Adrenal gland (tissue), 12 donors: ENCODE results near the gene GUCY2F. TPM values are rescaled to one million over a fixed set of nuclear protein-coding genes. Genes with fewer than 3 reads are reported as not detected.

Experiments
- DNase-seq, 7 donors: peaks; one replicate each; pipeline ENCODE4 v3.0.0-alpha.2; 2019 to 2020
- H3K27ac ChIP-seq, 5 donors: fragments of 200-600 bp; sonication (generic) in 4 of 5; 1 replicate in 3 of 5; 2 replicates in 2 of 5; pipeline versions ENCODE4 v1.5.1 to v1.8.0; 2016 to 2020; ENCODE audit warnings: mild to moderate bottlenecking in 1 of 5
- H3K27me3 ChIP-seq: fragments of 200-600 bp; 2 replicates; pipeline ENCODE4 v1.8.0; 2021
- H3K36me3 ChIP-seq, 2 donors: fragments of 200-600 bp; replicated peaks in 1 of 2; 1 replicate in 1 of 2; 2 replicates in 1 of 2; pipeline versions ENCODE4 v1.5.1 to v1.8.0; 2018 to 2022
- H3K4me1 ChIP-seq, 2 donors: fragments of 200-600 bp; replicated peaks in 1 of 2; 1 replicate in 1 of 2; 2 replicates in 1 of 2; pipeline versions ENCODE4 v1.5.1 to v1.8.0; 2018 to 2021
- H3K4me3 ChIP-seq, 4 donors: fragments of 200-600 bp; sonication (generic) in 3 of 4; one replicate each; pipeline ENCODE4 v1.5.1; 2016 to 2018
- H3K9me3 ChIP-seq, 3 donors: fragments of 200-600 bp; sonication (generic) in 1 of 3; replicated peaks in 1 of 3; 1 replicate in 2 of 3; 2 replicates in 1 of 3; pipeline versions ENCODE4 v1.5.1 to v1.8.0; 2016 to 2021
- POLR2A ChIP-seq, 2 donors: fragments of 450-650 bp; IDR thresholded peaks; one replicate each; pipeline ENCODE4 v1.6.1; 2017; ENCODE audit warnings: antibody characterized with exemption in 2 of 2, mild to moderate bottlenecking in 2 of 2, moderate library complexity in 1 of 2
- WGBS, 4 donors: extraction: QIAGEN DNeasy Blood & Tissue Kit in 2 of 4; methylation state at CpG; one replicate each; pipeline versions ENCODE4 v1.1.5 to v1.1.7; 2013 to 2017; 5-methylcytosine and 5-hydroxymethylcytosine counted together
- intact Hi-C, 2 donors: fragments of 100-400 bp; cut with DNase I; formaldehyde crosslinking; loops; one replicate each; pipeline versions ENCODE4 v1.14.1 to v1.15.0; 2022 to 2023
- polyA plus RNA-seq, 3 donors: library from polyadenylated mRNA; stranded (reverse); fragments of 200-250 nt in 2 of 3; fragments of 350-450 nt in 1 of 3; fragmentation: Illumina TruSeq in 1 of 3; extraction: RNeasy Lipid Tissue Mini Kit (QIAGEN cat#74804) in 1 of 3; gene quantifications; one replicate each; pipeline ENCODE4 v1.2.3, GENCODE V29; 2013 to 2014
- total RNA-seq, 9 donors: library from RNA; depleted of rRNA in 4 of 9; stranded (reverse); fragments of >200 nt in 4 of 9; fragments of 120-200 nt in 1 of 9; fragmentation: NEBNext Ultra II Directional in 1 of 9; extraction: Animal tissue kit (Norgen Biotek cat#: 25700) in 1 of 9; gene quantifications; one replicate each; pipeline versions ENCODE4 v1.1.0 to v1.2.4, GENCODE V29; 2013 to 2023
- TF ChIP-seq, protein P1 (sequence below), 6 experiments: fragments of 450-650 bp in 4 of 6; fragments of 200-600 bp in 2 of 6; sonication (generic) in 1 of 6; IDR thresholded peaks; 1 replicate in 5 of 6; 2 replicates in 1 of 6; pipeline versions ENCODE4 v1.5.1 to v1.8.0; 2016 to 2021; ENCODE audit warnings: antibody characterized with exemption in 6 of 6, mild to moderate bottlenecking in 2 of 6, moderate library complexity in 1 of 6
- donor health status: healthy with polysubstance abuse.
- donor health status: Bipolar disorder and iron deficiency.
- donor health status: DM: yes; HTN: yes; CAD: no.
- donor health status: DM: no; HTN: no; CAD: no.
- donor health status: DM: no; HTN: no; CAD: no.
- donor health status: DM: yes; HTN: yes; CAD: no.

Gene GUCY2F
- total and polyA plus RNA-seq, 12 donors, result 0.06 TPM; not detected in 11

DNA sequence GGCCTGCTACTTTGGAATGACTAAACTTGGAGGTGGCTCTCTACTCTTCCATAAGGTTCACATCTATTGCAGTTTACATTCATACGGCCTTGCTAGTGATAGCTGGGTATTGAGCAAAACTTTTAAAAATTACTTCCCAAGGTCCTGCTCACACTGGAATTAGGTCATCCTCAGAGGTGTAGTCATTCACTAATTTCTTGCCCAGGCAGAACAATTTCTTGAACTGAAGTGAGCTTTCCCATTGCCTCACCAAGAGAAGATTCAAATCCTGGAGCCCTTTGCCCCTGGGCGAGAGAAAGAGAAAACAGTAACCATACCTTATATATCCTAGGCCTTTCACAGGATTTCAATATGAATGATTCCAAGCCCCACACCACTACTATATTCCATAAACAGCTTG lies 109.2 kb downstream of the GUCY2F start:
- Histone ChIP-seq H3K4me1 (no peaks in the 10 kb centered on the region), H3K27ac (no peak overlapping the region), H3K36me3 (no peaks in the 10 kb centered on the region), H3K4me3 (no peak overlapping the region), H3K9me3 (no peaks in the 10 kb centered on the region), H3K27me3 (peaks cover 8% of the 10 kb centered on the region)
- intact Hi-C loops, result no loop called here
- 67 to 79% (median 71%) methylated on average over 2 of the region's 2 CpGs for WGBS, 4 donors
- DNase-seq, result no peak
- TF ChIP-seq, protein P1, sequence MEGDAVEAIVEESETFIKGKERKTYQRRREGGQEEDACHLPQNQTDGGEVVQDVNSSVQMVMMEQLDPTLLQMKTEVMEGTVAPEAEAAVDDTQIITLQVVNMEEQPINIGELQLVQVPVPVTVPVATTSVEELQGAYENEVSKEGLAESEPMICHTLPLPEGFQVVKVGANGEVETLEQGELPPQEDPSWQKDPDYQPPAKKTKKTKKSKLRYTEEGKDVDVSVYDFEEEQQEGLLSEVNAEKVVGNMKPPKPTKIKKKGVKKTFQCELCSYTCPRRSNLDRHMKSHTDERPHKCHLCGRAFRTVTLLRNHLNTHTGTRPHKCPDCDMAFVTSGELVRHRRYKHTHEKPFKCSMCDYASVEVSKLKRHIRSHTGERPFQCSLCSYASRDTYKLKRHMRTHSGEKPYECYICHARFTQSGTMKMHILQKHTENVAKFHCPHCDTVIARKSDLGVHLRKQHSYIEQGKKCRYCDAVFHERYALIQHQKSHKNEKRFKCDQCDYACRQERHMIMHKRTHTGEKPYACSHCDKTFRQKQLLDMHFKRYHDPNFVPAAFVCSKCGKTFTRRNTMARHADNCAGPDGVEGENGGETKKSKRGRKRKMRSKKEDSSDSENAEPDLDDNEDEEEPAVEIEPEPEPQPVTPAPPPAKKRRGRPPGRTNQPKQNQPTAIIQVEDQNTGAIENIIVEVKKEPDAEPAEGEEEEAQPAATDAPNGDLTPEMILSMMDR (IDR thresholded peaks at IDR 0.05), result no peak
- no peak for TF ChIP-seq POLR2A (IDR thresholded peaks at IDR 0.05)

DNA sequence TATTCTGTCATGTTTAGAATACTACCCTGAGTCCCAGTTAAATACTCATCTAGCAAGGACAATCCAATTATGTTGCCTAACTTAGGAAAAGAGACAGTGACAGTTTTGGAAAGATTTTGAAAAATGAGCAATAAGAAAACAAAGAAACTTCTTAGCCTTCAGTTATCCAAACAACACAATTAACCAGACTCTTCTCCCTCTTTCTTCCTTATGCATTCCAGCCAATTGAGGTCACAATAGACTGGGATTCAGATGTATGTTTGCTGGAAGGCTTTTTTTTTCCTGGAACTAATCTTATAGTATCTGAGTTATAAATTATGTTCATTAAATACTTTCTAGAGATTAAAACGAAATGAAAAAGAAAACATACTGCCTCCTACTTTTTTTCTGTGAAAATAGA lies 109.6 kb downstream of the GUCY2F start:
- no peak overlapping the region for H3K27ac ChIP-seq
- H3K4me3 ChIP-seq, result no peak overlapping the region
- intact Hi-C loops, result no loop called here
- peaks cover 12% of the 10 kb centered on the region for H3K27me3 ChIP-seq
- 8 to 44% (median 14%) methylated on average over 1 of the region's 1 CpG for WGBS, 4 donors
- no peak for TF ChIP-seq POLR2A (IDR thresholded peaks at IDR 0.05)
- no peaks in the 10 kb centered on the region for H3K36me3 ChIP-seq
- no peak for DNase-seq
- no peaks in the 10 kb centered on the region for H3K4me1 ChIP-seq
- no peaks in the 10 kb centered on the region for H3K9me3 ChIP-seq

DNA sequence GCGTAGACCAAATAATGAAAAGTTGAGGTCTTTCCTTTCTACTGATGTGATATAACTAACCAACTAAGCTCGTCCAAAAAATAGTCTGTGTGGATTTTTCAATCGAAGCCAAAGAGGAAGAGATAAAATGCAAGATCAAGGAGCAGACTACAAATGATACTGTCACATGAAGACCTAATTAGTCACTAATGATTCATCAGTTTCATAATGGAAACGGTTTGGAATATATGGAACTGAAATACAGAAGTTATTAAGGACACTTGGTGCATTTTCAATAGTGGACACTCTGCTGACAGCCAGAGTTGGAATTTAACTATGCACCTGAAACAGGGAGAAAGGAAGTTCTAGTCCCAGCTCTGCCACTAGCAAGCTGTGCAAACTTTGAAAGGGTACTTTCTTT lies 119.8 kb downstream of the GUCY2F start:
- TF ChIP-seq POLR2A (IDR thresholded peaks at IDR 0.05), result no peak
- Histone ChIP-seq H3K27ac (no peak overlapping the region), H3K9me3 (no peaks in the 10 kb centered on the region), H3K27me3 (no peaks in the 10 kb centered on the region), H3K4me1 (no peaks in the 10 kb centered on the region), H3K36me3 (no peaks in the 10 kb centered on the region), H3K4me3 (no peak overlapping the region)
- no peak for DNase-seq
- 42 to 49% (median 45%) methylated on average over 4 of the region's 4 CpGs for WGBS, 4 donors
- intact Hi-C loops, result no loop called here

DNA sequence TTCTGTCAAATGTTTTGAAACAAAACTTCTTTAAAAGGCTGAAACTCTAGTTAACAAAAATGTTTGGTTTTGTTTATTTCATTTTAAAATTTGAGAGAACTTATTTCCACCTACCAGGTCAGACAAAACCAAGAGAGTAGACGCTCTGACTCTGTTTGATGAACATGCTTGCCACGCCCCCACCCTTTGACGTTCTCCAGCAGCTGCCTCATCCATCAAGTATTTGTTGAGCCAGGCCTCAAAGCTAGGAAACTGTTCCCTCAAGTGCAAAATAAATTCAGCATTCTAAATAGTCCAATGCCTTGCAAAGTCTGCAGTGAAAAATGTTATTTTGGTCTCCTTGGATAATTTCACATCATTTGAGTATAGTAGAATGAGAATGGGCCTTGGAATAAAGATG lies 121.6 kb downstream of the GUCY2F start:
- Histone ChIP-seq H3K27ac (no peak overlapping the region), H3K9me3 (no peaks in the 10 kb centered on the region), H3K4me1 (no peaks in the 10 kb centered on the region), H3K36me3 (no peaks in the 10 kb centered on the region), H3K4me3 (no peak overlapping the region), H3K27me3 (no peaks in the 10 kb centered on the region)
- DNase-seq, result no peak
- 34 to 51% (median 41%) methylated on average over 3 of the region's 3 CpGs for WGBS, 4 donors
- no peak for TF ChIP-seq POLR2A (IDR thresholded peaks at IDR 0.05)
- TF ChIP-seq, protein P1 (IDR thresholded peaks at IDR 0.05), result no peak
- intact Hi-C loops, result no loop called here

DNA sequence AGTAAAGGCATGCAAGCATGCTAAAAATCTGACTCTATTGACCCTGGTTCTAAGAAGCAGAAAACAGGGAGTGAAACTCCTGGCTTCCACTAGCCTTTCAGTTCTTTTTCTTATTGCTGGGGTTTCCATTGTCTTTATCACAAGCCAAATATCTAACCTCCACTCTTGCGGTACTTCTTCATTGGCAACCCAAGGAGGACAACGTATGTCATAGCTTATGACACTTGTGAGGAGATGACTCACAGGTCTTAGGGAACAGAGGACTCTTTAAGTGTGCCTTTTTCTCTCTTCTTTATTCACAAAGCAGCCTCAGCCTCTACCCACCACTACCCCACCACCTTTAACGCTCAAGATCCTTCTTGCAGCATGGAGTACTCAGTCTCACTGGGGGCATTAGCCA lies 124.2 kb downstream of the GUCY2F start:
- no peak for DNase-seq
- H3K9me3 ChIP-seq, result no peaks in the 10 kb centered on the region
- 71 to 80% (median 77%) methylated on average over 3 of the region's 3 CpGs for WGBS, 4 donors

More for the DNA sequence above, 124.2 kb downstream of the GUCY2F start:
- H3K27ac ChIP-seq, result no peak overlapping the region
- intact Hi-C loops, result no loop called here
- H3K4me3 ChIP-seq, result no peak overlapping the region
- no peaks in the 10 kb centered on the region for H3K36me3 ChIP-seq
- no peak for TF ChIP-seq POLR2A (IDR thresholded peaks at IDR 0.05)
- TF ChIP-seq, protein P1 (IDR thresholded peaks at IDR 0.05), result no peak
- no peaks in the 10 kb centered on the region for H3K27me3 ChIP-seq
- no peaks in the 10 kb centered on the region for H3K4me1 ChIP-seq
